Calu3 (cell line): ENCODE measurements around the gene RBM42. TPM values are rescaled to one million over a fixed set of nuclear protein-coding genes. Genes with fewer than 3 reads are reported as not detected.

ENCODE experiments used
- BruUV-seq: library from RNA; stranded (reverse); fragments of 400-500 nt; replicated peaks from 2 replicates; lab custom pipeline; 2021; lab: Mats Ljungman, UMichigan
- CTCF ChIA-PET: fragments of 300-600 bp; sonication (Branson Sonifier 250); formaldehyde crosslinking; loops from one replicate; lab custom pipeline; 2022; ENCODE audit warnings: antibody characterized with exemption; lab: Charles Lee
- DNase-seq: peaks from one replicate; pipeline ENCODE4 v3.0.0; 2022
- H3K27ac Mint-ChIP-seq: one replicate; pipeline ENCODE4 v1.8.0; 2022; ENCODE audit warnings: mixed read lengths; ENCODE audit not compliant: unreplicated experiment
- H3K27me3 Mint-ChIP-seq: one replicate; pipeline ENCODE4 v1.8.0; 2022; ENCODE audit warnings: mixed read lengths; ENCODE audit not compliant: unreplicated experiment
- H3K36me3 Mint-ChIP-seq: one replicate; pipeline ENCODE4 v1.8.0; 2022; ENCODE audit warnings: mild to moderate bottlenecking, moderate library complexity, mixed read lengths; ENCODE audit not compliant: insufficient read depth, unreplicated experiment
- H3K4me1 Mint-ChIP-seq: one replicate; pipeline ENCODE4 v1.8.0; 2022; ENCODE audit warnings: mild to moderate bottlenecking, low read depth, mixed read lengths; ENCODE audit not compliant: unreplicated experiment
- H3K4me3 Mint-ChIP-seq: one replicate; pipeline ENCODE4 v1.8.0; 2022; ENCODE audit warnings: mild to moderate bottlenecking, low read depth, moderate library complexity, mixed read lengths; ENCODE audit not compliant: unreplicated experiment
- H3K9me3 Mint-ChIP-seq: one replicate; pipeline ENCODE4 v1.8.0; 2022; ENCODE audit warnings: low read depth, mixed read lengths; ENCODE audit not compliant: unreplicated experiment
- CTCF ChIP-seq: fragments of 200-600 bp; IDR thresholded peaks from one replicate; pipeline ENCODE4 v1.8.0; 2022; ENCODE audit warnings: antibody characterized with exemption; ENCODE audit not compliant: unreplicated experiment
- intact Hi-C: fragments of 100-400 bp; cut with micrococcal nuclease; formaldehyde crosslinking; loops from one replicate; pipeline ENCODE4 v1.10.0; 2022; ENCODE audit not compliant: unreplicated experiment
- total RNA-seq: library from RNA; stranded (reverse); gene quantifications from 2 replicates; pipeline ENCODE4 v1.2.3, GENCODE V29; 2022

Gene RBM42
- total RNA-seq, 1 experiment from 2014 or later: 148 TPM

DNA sequence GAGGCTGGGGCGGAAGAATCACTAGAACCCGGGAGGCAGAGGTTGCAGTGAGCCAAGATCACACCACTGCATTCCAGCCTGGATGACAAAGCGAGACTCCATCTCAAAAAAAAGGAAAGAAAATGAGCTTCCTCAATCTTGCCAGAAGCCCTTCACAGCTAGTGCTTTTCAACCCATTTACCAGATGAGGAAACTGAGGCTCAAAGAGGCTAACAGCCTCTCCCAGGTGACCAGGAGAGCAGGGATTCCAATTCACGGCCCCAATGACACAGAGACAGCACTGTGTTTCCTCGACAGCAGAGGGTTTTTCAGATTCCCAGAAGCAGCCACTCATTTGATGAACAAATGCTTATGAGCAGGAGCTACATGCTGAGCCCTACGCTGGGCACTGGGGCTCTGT, 40.7 kb downstream of the RBM42 start:
- Mint-ChIP-seq H3K4me1 (peaks cover 19% of the 10 kb centered on the region), H3K27ac (peak overlapping the region; percentile 18), H3K4me3 (no peak overlapping the region), H3K9me3 (no peaks in the 10 kb centered on the region), H3K27me3 (peaks cover 78% of the 10 kb centered on the region), H3K36me3 (peaks cover 4% of the 10 kb centered on the region)
- CTCF ChIA-PET: interaction anchor here (1.4 kb wide), 1 partner anchor 25 kb away, joined by 8 read pairs; no protein-coding TSS in a partner anchor
- intact Hi-C loops: no loop called here
- DNase-seq: no peak
- TF ChIP-seq CTCF: no peak
- BruUV-seq: no TSS peak

GRCh38 chr19:35669974-35670373, 41.1 kb downstream of the RBM42 start:
- Mint-ChIP-seq H3K27me3 (peaks cover 78% of the 10 kb centered on the region), H3K4me3 (no peak overlapping the region), H3K9me3 (no peaks in the 10 kb centered on the region), H3K4me1 (peaks cover 19% of the 10 kb centered on the region), H3K36me3 (peaks cover 4% of the 10 kb centered on the region), H3K27ac (peak overlapping the region; percentile 18)
- TF ChIP-seq CTCF: no peak
- no TSS peak for BruUV-seq
- intact Hi-C loops: no loop called here
- CTCF ChIA-PET: interaction anchor here (1.4 kb wide), 1 partner anchor 26 kb away, joined by 8 read pairs; no protein-coding TSS in a partner anchor
- no peak for DNase-seq

- BruUV-seq: no TSS peak
- H3K27ac Mint-ChIP-seq: no peak overlapping the region
- H3K36me3 Mint-ChIP-seq: peaks cover 4% of the 10 kb centered on the region
- peaks cover 81% of the 10 kb centered on the region for H3K27me3 Mint-ChIP-seq
- CTCF ChIA-PET: interaction anchor here (0.6 kb wide), 1 partner anchor 24 kb away, joined by 7 read pairs; no protein-coding TSS in a partner anchor
- H3K4me1 Mint-ChIP-seq: peaks cover 19% of the 10 kb centered on the region
- H3K9me3 Mint-ChIP-seq: no peaks in the 10 kb centered on the region
- no peak for TF ChIP-seq CTCF
- DNase-seq: no peak
- no peak overlapping the region for H3K4me3 Mint-ChIP-seq
- intact Hi-C loops: no loop called here
Observed at GRCh38 chr19:35670686-35671085, 41.9 kb downstream of the RBM42 start.

GRCh38 chr19:35671818-35672217, 43.0 kb downstream of the RBM42 start:
- peaks cover 80% of the 10 kb centered on the region for H3K27me3 Mint-ChIP-seq
- intact Hi-C loops: no loop called here
- TF ChIP-seq CTCF: no peak
- no peak for DNase-seq
- no peak overlapping the region for H3K4me3 Mint-ChIP-seq
- no peaks in the 10 kb centered on the region for H3K36me3 Mint-ChIP-seq
- CTCF ChIA-PET: interaction anchor here (0.9 kb wide), 1 partner anchor 59 kb away, joined by 3 read pairs; the partner anchor contains the start of gene HAUS5
- no peaks in the 10 kb centered on the region for H3K9me3 Mint-ChIP-seq
- H3K27ac Mint-ChIP-seq: no peak overlapping the region
- no TSS peak for BruUV-seq
- H3K4me1 Mint-ChIP-seq: peaks cover 19% of the 10 kb centered on the region
